GM23248 (cell line): ENCODE data around the gene RAB30.

Experiments used
- EZH2 ChIP-seq: fragments of 200-600 bp; sonication (generic); IDR thresholded peaks from 2 replicates; pipeline ENCODE4 v1.6.1; 2018; ENCODE audit warnings: antibody characterized with exemption, mild to moderate bottlenecking; ENCODE audit not compliant: insufficient read depth, poor library complexity, severe bottlenecking
- EZH2phosphoT487 ChIP-seq: fragments of 200-600 bp; sonication (generic); IDR thresholded peaks from 2 replicates; pipeline ENCODE4 v1.6.1; 2018; ENCODE audit warnings: antibody characterized with exemption, moderate library complexity, mild to moderate bottlenecking, low read depth; ENCODE audit not compliant: insufficient read depth

- TF ChIP-seq EZH2phosphoT487: no peak
- no peak for TF ChIP-seq EZH2
Measured at GRCh38 chr11:83070731-83071566, 748 bp downstream of the RAB30 start.
